Neural progenitor cell (in vitro differentiated cells): ENCODE measurements around the gene BOLA3. TPM values are rescaled to one million over a fixed set of nuclear protein-coding genes. Genes with fewer than 3 reads are reported as not detected.

Experiments
- DNase-seq: peaks from one replicate; pipeline ENCODE4 v3.0.0-alpha.2; 2016; ENCODE audit warnings: low spot score
- H2AFZ ChIP-seq: fragments of 200-600 bp; sonication (generic); replicated peaks from 2 replicates; pipeline ENCODE4 v1.6.1; 2016; ENCODE audit warnings: antibody characterized with exemption
- H3F3A ChIP-seq: fragments of 200-600 bp; sonication (generic); 2 replicates; pipeline ENCODE4 v1.6.1; 2016; ENCODE audit warnings: antibody characterized with exemption, low read depth
- H3K27ac ChIP-seq: fragments of 200-600 bp; sonication (generic); 2 replicates; pipeline ENCODE4 v1.5.1; 2016; ENCODE audit warnings: mild to moderate bottlenecking
- H3K27me3 ChIP-seq: fragments of 200-600 bp; sonication (generic); 2 replicates; pipeline ENCODE4 v1.6.1; 2016; ENCODE audit warnings: mild to moderate bottlenecking, moderate library complexity
- H3K36me3 ChIP-seq: fragments of 200-600 bp; sonication (generic); 2 replicates; pipeline ENCODE4 v1.5.1; 2016
- H3K4me1 ChIP-seq: fragments of 200-600 bp; sonication (generic); 2 replicates; pipeline ENCODE4 v1.6.1; 2016; ENCODE audit warnings: mixed run types
- H3K4me2 ChIP-seq: fragments of 200-600 bp; sonication (generic); 2 replicates; pipeline ENCODE4 v1.6.1; 2016
- H3K4me3 ChIP-seq: fragments of 200-600 bp; sonication (generic); 2 replicates; pipeline ENCODE4 v1.5.1; 2016
- H3K79me2 ChIP-seq: fragments of 200-600 bp; sonication (generic); 2 replicates; pipeline ENCODE4 v1.6.1; 2016; ENCODE audit warnings: low read depth
- H3K9ac ChIP-seq: fragments of 200-600 bp; sonication (generic); 2 replicates; pipeline ENCODE4 v1.6.1; 2016
- H3K9me3 ChIP-seq: fragments of 200-600 bp; sonication (generic); 2 replicates; pipeline ENCODE4 v1.5.1; 2016; ENCODE audit warnings: low read depth
- H4K20me1 ChIP-seq: fragments of 200-600 bp; sonication (generic); 2 replicates; pipeline ENCODE4 v1.6.1; 2016; ENCODE audit warnings: low read depth
- H3K27ac Mint-ChIP-seq: 3 replicates; pipeline ENCODE4 v1.8.0; 2021; ENCODE audit warnings: mixed read lengths
- H3K27me3 Mint-ChIP-seq: 2 replicates; pipeline ENCODE4 v1.8.0; 2022; ENCODE audit warnings: low read depth, mild to moderate bottlenecking, inconsistent platforms, moderate library complexity, mixed read lengths; ENCODE audit not compliant: insufficient read depth
- H3K36me3 Mint-ChIP-seq: 3 replicates; pipeline ENCODE4 v1.8.0; 2021; ENCODE audit warnings: mixed read lengths
- H3K4me1 Mint-ChIP-seq: 3 replicates; pipeline ENCODE4 v1.8.0; 2021; ENCODE audit warnings: mixed read lengths
- H3K4me3 Mint-ChIP-seq: 3 replicates; pipeline ENCODE4 v1.8.0; 2021; ENCODE audit warnings: mild to moderate bottlenecking, moderate library complexity, mixed read lengths
- H3K9me3 Mint-ChIP-seq: 3 replicates; pipeline ENCODE4 v1.8.0; 2020; ENCODE audit warnings: mixed read lengths
- EZH2 ChIP-seq: fragments of 200-600 bp; sonication (generic); IDR thresholded peaks from 2 replicates; pipeline ENCODE4 v1.6.1; 2017; ENCODE audit warnings: antibody characterized with exemption, mild to moderate bottlenecking, moderate library complexity
- EZH2phosphoT487 ChIP-seq: fragments of 200-600 bp; sonication (generic); IDR thresholded peaks from 2 replicates; pipeline ENCODE4 v1.6.1; 2017; ENCODE audit warnings: antibody characterized with exemption
- total RNA-seq: library from RNA; depleted of rRNA; stranded (reverse); fragments of >200 nt; gene quantifications from 2 replicates; pipeline ENCODE4 v1.2.3, GENCODE V29; 2015; ENCODE audit warnings: low replicate concordance
- TF ChIP-seq, protein P1 (sequence below): fragments of 200-600 bp; sonication (generic); IDR thresholded peaks from 2 replicates; pipeline ENCODE4 v1.5.1; 2017; ENCODE audit warnings: antibody characterized with exemption, mild to moderate bottlenecking

BOLA3 gene
- total RNA-seq, 1 donor from 2014 or later, result 76.5 TPM

DNA sequence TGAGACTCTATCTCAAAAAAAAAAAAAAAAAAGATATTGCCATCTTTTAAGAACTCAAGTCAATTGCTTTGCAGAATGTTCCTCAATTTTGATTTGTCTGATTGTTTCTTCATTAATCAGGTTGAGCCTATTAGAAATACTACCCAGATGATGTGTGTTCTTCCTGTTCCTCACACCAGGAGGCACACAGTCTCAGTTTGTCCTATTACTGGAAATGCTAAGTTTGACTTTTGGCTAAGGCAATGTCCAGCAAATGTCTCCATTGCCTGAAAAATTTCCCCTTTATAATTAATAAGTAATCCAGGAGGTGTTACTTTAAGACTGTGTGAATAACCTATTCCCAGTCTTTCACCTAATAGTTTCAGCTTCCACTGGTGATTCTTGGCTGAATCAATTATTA is 28.4 kb downstream of the BOLA3 start:
- Histone ChIP-seq H3K36me3 (no peaks in the 10 kb centered on the region), H3K4me1 (no peaks in the 10 kb centered on the region), H3K4me3 (no peak overlapping the region), H3K9ac (no peak overlapping the region), H3F3A (no peaks in the 10 kb centered on the region), H3K9me3 (no peaks in the 10 kb centered on the region), H3K27ac (no peak overlapping the region), H3K27me3 (no peaks in the 10 kb centered on the region), H4K20me1 (no peaks in the 10 kb centered on the region), H2AFZ (no peak overlapping the region), H3K4me2 (no peak overlapping the region), H3K79me2 (no peaks in the 10 kb centered on the region)
- Mint-ChIP-seq H3K9me3 (peaks cover 11% of the 10 kb centered on the region), H3K27ac (no peak overlapping the region), H3K36me3 (no peaks in the 10 kb centered on the region), H3K27me3 (peaks cover 9% of the 10 kb centered on the region), H3K4me3 (no peak overlapping the region), H3K4me1 (no peaks in the 10 kb centered on the region)
- TF ChIP-seq EZH2phosphoT487 (no peak), EZH2 (no peak)
- TF ChIP-seq, protein P1, sequence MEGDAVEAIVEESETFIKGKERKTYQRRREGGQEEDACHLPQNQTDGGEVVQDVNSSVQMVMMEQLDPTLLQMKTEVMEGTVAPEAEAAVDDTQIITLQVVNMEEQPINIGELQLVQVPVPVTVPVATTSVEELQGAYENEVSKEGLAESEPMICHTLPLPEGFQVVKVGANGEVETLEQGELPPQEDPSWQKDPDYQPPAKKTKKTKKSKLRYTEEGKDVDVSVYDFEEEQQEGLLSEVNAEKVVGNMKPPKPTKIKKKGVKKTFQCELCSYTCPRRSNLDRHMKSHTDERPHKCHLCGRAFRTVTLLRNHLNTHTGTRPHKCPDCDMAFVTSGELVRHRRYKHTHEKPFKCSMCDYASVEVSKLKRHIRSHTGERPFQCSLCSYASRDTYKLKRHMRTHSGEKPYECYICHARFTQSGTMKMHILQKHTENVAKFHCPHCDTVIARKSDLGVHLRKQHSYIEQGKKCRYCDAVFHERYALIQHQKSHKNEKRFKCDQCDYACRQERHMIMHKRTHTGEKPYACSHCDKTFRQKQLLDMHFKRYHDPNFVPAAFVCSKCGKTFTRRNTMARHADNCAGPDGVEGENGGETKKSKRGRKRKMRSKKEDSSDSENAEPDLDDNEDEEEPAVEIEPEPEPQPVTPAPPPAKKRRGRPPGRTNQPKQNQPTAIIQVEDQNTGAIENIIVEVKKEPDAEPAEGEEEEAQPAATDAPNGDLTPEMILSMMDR, result no peak
- DNase-seq, result no peak

DNA sequence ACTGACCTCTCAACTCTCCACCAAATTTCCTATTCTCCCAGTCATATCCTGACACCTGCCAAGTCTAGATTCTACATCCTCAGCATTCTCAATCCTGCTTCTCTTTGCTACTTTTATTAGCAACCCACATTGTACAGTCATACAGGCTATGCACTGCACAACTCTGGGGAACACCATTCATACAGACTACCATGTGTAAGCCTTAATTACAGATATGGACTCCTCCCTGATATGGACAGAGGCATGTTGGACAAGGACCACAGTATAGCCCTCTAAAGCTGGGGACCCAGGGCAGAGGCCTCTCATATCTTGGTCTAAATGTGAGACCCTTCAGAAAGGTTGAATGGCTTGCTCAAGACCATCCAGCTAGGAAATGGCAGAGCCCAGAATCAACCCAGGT is 36.3 kb downstream of the BOLA3 start:
- H3K4me2 ChIP-seq, result no peak overlapping the region
- H3F3A ChIP-seq, result no peaks in the 10 kb centered on the region
- no peaks in the 10 kb centered on the region for H3K79me2 ChIP-seq
- H3K27ac ChIP-seq, result no peak overlapping the region
- H3K4me3 Mint-ChIP-seq, result no peak overlapping the region
- no peak overlapping the region for H3K4me3 ChIP-seq
- TF ChIP-seq EZH2phosphoT487 (no peak), EZH2 (no peak)
- TF ChIP-seq, protein P1, result no peak
- peaks cover 12% of the 10 kb centered on the region for H3K4me1 ChIP-seq
- H3K27me3 ChIP-seq, result no peaks in the 10 kb centered on the region
- H3K36me3 ChIP-seq, result no peaks in the 10 kb centered on the region
- H3K4me1 Mint-ChIP-seq, result peaks cover 2% of the 10 kb centered on the region
- no peak overlapping the region for H2AFZ ChIP-seq
- H3K9me3 ChIP-seq, result no peaks in the 10 kb centered on the region
- no peaks in the 10 kb centered on the region for H4K20me1 ChIP-seq
- H3K36me3 Mint-ChIP-seq, result peaks cover 7% of the 10 kb centered on the region
- peaks cover 2% of the 10 kb centered on the region for H3K27me3 Mint-ChIP-seq
- peaks cover 4% of the 10 kb centered on the region for H3K9me3 Mint-ChIP-seq
- H3K27ac Mint-ChIP-seq, result no peak overlapping the region
- H3K9ac ChIP-seq, result no peak overlapping the region
- DNase-seq, result no peak

DNA sequence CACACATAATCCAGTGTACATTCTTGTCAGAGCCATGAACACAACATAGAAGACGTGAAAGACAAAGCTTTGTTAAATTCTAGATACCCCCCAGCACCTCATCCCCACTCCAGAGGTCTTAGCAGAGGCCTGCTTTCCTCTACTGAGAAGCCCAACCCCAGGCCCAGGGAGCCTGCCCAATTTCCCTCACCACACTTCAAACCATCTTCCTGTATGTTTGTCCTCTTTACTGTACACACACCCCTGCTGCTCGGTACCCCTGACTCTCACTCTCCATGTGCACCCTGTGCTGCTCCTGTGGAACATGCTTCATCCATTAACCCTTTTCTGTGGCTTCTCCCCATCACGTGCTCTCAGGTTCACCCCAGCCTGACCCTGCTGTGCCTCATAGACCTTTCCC is 37.2 kb downstream of the BOLA3 start:
- Histone ChIP-seq H3K79me2 (no peaks in the 10 kb centered on the region), H3K9ac (no peak overlapping the region), H3K4me2 (no peak overlapping the region), H3K27ac (no peak overlapping the region), H3K9me3 (no peaks in the 10 kb centered on the region), H3K27me3 (no peaks in the 10 kb centered on the region), H4K20me1 (no peaks in the 10 kb centered on the region), H3F3A (no peaks in the 10 kb centered on the region), H3K4me3 (no peak overlapping the region), H2AFZ (no peak overlapping the region), H3K4me1 (peaks cover 19% of the 10 kb centered on the region), H3K36me3 (no peaks in the 10 kb centered on the region)
- Mint-ChIP-seq H3K36me3 (peaks cover 10% of the 10 kb centered on the region), H3K27ac (no peak overlapping the region), H3K4me1 (peaks cover 2% of the 10 kb centered on the region), H3K9me3 (peaks cover 4% of the 10 kb centered on the region), H3K4me3 (no peak overlapping the region), H3K27me3 (peaks cover 2% of the 10 kb centered on the region)
- TF ChIP-seq EZH2phosphoT487 (no peak), EZH2 (no peak)
- TF ChIP-seq, protein P1, result no peak
- no peak for DNase-seq
